NCI-H2196 treated with DMSO at 0.1 percent for 48 hours (cell line): ENCODE results near the gene MAGEA10.
"Not testable (repeated sequence)": the region's sequence is repeated elsewhere in the genome, so short reads cannot be mapped to it uniquely, and the experiment has no call there.

Source experiments
- DNase-seq: peaks from one replicate; lab custom pipeline; 2025; ENCODE audit not compliant: unreplicated experiment; lab: John Stamatoyannopoulos, UW

Gene MAGEA10

GRCh38 chrX:152138388-152138784 lies at the start of gene MAGEA10:
Gene MAGEA10, minus strand, starts transcription at chrX:152138577. Its CDS starts 2,957 bp downstream, at chrX:152135620.
- DNase-seq: no peak

- DNase-seq: no peak
Measured at GRCh38 chrX:152177497-152178269, 39.3 kb upstream of the MAGEA10 start.

DNA sequence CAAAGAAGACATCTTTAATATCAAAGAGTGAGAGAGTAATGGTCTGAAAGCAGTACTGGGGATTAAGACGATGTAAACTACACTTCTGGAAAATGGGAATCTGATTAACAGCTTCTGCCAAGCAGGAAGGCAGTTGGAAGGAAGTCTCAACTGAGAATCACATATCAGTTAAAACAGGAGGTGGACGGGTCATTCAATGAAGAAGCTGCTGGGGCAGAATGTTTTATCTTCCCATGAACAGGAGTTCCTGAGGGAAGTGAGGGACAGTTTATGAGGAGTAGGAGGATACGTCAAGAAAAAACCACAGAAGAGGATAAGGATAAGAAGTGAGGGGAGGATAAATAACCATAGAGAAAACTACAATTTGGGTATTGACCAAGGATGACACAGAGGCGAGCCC lies 38.7 kb upstream of the MAGEA10 start:
- no peak for DNase-seq

DNA sequence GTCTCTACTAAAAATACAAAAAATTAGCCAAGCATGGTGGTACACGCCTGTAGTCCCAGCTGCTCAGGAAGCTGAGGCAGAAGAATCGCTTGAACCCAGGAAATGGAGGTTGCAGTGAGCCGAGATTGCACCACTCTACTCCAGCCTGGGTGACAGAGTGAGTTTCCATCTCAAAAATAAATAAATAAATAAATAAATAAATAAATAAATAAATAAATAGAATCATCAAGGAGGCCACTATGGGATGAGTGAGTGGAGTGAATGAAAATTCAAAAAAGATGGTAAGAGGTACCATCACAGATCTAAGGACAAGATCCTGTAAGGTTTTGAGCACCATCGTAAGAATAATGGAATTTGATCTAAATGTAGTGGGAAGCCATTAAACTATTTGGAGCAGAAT lies 37.5 kb upstream of the MAGEA10 start:
- DNase-seq: not testable (repeated sequence)

DNA sequence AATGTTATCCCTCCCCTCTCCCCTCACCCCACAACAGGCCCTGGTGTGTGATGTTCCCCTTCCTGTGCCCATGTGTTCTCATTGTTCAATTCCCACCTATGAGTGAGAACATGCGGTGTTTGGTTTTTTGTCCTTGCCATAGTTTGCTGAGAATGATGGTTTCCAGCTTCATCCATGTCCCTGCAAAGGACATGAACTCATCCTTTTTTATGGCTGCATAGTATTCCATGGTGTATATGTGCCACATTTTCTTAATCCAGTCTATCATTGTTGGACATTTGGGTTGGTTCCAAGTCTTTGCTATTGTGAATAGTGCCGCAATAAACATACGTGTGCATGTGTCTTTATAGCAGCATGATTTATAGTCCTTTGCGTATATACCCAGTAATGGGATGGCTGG lies 35.5 kb upstream of the MAGEA10 start:
- DNase-seq: not testable (repeated sequence)

GRCh38 chrX:152170621-152171020 lies 32.2 kb upstream of the MAGEA10 start:
- DNase-seq: no peak

DNA sequence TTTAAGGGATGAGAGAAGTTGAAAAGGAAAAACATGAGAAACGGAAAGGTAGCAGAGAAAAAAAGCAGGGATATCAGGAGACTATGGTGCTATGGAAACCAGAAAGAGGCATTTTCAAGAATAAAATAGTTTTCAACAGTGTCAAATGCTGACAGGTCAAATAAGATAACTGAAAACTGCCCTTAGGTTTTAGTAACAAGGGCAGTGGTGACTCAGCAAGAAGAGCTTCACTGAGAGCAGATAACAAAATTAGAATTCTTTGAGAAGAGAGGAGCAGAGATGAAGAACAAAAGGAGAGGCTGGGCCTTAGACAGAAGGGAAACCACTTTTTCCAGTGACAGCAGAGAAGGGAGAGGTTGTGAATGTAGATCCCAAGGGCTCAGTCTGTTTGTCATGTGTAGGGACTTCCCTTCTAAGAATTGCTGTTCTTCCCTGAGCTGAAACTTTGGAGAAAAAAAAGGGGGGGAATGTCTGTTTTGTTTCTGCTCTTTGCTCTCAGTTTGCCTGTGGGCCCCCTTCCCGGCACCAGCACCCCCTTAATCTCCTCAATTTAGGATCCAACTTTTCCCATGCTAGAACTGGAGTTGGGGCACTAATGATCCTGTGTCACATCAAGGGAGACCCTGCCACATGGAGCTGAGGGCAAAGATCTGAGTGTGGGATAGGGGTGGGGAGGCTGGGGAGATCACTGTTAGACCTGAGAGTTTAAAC lies 26.8 kb upstream of the MAGEA10 start:
- no peak for DNase-seq

- DNase-seq: no peak
Measured at GRCh38 chrX:152157042-152157441, 18.7 kb upstream of the MAGEA10 start.

- no peak for DNase-seq
Measured at GRCh38 chrX:152155766-152156310, 17.5 kb upstream of the MAGEA10 start.

GRCh38 chrX:152154050-152154449 lies 15.7 kb upstream of the MAGEA10 start:
- no peak for DNase-seq

DNA sequence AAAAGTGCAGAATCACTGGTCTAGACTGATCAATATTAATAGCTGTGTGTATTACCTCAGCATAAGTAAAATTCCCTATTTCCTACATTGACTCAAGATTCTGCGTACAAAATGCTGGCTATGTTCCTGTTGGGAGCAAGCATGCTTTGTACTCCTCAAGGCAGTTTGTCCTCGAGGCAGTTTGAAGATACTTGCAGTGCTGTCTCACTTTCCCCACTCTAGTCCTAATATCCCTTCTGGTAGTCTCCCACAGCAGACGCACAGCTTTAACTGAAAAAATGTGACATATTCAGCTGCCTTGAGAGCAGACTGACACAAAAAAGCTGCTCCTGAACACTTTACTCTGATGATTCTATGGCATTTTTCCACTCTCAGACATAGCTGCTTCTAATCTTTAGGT lies 12.9 kb upstream of the MAGEA10 start:
- DNase-seq: no peak

- no peak for DNase-seq
Measured at GRCh38 chrX:152149648-152150047, 11.3 kb upstream of the MAGEA10 start.

DNA sequence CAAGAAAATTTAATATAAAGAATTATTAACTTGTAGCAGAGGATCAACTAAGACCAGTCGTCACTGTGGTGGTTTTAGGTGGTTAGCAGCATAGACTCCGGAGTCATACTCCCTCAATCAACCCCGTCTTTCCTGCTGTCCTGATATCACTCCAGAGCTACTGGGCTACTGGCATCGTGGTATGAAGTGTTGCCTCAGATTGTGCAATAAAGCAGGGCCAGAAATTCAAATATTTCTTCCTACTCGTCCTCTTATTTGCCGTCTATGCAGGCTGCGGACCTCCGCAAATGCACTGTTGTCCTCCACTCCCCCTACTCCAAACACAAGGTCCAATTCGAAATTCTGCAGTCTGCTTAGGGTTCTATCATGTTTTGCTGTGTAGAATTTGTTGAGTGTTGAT lies 1.2 kb upstream of the MAGEA10 start:
- DNase-seq: no peak

- no peak for DNase-seq
Measured at GRCh38 chrX:152137771-152138387, 498 bp downstream of the MAGEA10 start.

- no peak for DNase-seq
Measured at GRCh38 chrX:152136312-152136711, 2.1 kb downstream of the MAGEA10 start.

- no peak for DNase-seq
Measured at GRCh38 chrX:152131525-152131924, 6.9 kb downstream of the MAGEA10 start.

GRCh38 chrX:152129069-152129844 lies 9.1 kb downstream of the MAGEA10 start:
- DNase-seq: not testable (repeated sequence)

DNA sequence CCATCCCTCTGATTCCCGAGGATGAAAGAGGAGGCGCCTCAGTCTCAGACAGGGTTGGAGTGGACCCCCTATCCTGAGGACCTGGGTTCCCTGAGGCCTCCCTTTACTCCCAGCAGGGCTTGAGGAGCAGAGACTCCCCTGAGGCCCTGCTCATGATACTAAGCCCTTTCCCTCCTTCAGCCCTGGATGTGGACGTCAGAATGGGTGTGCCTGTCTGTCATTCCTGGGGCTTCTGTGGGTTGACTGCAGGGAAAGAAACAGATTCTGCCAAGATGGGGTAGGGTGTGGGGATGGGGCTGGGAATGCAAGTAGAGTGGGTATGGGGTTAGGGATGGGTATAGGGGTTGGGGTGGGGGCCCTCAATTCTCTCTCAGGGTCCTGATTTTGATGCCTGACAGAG lies 21.1 kb downstream of the MAGEA10 start:
- no peak for DNase-seq

- DNase-seq: no peak
Measured at GRCh38 chrX:152108527-152108926, 29.9 kb downstream of the MAGEA10 start.

GRCh38 chrX:152103866-152104265 lies 34.5 kb downstream of the MAGEA10 start:
- DNase-seq: no peak

GRCh38 chrX:152086141-152086540 lies 52.2 kb downstream of the MAGEA10 start:
- no peak for DNase-seq
